ENCODE data around the gene MRAP.

Gene MRAP

DNA sequence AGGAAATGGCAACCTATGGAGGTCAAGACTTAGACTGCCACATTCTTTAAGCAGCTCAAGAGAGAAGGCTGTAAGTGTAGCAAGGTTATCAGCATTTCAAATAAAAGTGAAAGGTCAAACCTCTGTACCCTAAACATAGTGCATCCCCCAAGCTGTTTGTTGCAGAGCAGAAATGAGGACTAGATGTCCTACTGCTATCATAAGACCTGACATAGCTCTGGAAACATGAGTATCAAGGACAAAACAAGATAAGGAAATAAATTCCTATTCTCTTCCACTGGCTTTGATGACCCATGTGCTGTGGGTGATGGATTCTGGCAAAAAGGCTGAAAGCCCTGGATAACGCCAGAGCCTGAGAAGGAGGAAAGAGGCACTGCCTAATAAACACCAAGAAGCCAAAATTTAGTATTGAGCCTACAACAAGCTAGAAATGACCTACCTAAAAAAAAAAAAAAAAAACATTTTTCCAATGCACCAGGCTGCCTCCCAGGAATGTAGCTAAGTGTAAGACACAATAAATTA is 58.3 kb downstream of the MRAP start:
- TF ChIP-seq MYC (IDR thresholded peaks at IDR 0.05; ENCODE audit: low read depth, low read length) (no peak), POLR2A (IDR thresholded peaks at IDR 0.05; ENCODE audit: extremely low read depth, insufficient read length) (no peak)
- TF ChIP-seq, protein P1, sequence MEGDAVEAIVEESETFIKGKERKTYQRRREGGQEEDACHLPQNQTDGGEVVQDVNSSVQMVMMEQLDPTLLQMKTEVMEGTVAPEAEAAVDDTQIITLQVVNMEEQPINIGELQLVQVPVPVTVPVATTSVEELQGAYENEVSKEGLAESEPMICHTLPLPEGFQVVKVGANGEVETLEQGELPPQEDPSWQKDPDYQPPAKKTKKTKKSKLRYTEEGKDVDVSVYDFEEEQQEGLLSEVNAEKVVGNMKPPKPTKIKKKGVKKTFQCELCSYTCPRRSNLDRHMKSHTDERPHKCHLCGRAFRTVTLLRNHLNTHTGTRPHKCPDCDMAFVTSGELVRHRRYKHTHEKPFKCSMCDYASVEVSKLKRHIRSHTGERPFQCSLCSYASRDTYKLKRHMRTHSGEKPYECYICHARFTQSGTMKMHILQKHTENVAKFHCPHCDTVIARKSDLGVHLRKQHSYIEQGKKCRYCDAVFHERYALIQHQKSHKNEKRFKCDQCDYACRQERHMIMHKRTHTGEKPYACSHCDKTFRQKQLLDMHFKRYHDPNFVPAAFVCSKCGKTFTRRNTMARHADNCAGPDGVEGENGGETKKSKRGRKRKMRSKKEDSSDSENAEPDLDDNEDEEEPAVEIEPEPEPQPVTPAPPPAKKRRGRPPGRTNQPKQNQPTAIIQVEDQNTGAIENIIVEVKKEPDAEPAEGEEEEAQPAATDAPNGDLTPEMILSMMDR (IDR thresholded peaks at IDR 0.05; ENCODE audit: low read depth, low read length): no peak
- TF ChIP-seq, protein P2, sequence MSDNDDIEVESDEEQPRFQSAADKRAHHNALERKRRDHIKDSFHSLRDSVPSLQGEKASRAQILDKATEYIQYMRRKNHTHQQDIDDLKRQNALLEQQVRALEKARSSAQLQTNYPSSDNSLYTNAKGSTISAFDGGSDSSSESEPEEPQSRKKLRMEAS (IDR thresholded peaks at IDR 0.05; ENCODE audit: low read depth, low read length): no peak
- DNase-seq (ENCODE audit: low read depth): no peak
- H3K4me3 ChIP-seq (ENCODE audit: low read depth, low read length): no peak overlapping the region

DNA sequence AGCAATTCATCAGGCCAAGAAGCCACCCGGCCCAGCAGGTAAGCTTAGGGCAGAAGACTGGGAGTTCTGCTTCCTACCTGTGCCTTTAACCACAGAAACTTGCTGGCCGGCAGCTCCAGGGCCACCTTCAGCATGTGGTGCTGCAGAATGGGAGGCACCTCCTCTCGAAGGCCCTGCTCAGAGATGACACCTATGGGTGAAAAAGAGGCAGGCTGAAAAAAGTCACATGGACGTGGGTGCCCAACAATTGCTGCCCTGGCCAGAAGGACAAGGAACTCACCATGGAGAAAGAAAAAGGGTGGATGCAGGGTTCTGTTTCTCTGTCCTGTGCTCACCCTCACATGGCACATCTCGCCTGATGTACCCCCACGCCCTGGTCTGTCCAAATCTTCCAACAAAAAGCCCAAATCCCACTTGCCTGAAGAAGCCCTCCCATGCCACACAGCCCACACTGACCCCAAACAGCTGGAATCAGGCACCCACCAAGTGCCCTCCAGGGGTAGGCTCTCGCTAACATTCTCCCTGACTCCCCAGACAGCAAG is 61.1 kb downstream of the MRAP start:
- peak; percentile 12 for DNase-seq (ENCODE audit: low read depth)
- TF ChIP-seq POLR2A (IDR thresholded peaks at IDR 0.05; ENCODE audit: extremely low read depth, insufficient read length): no peak
- TF ChIP-seq, protein P2 (IDR thresholded peaks at IDR 0.05; ENCODE audit: low read depth, low read length): peak; percentile 14; the same call in 1 of the 2 replicates
- TF ChIP-seq, protein P1 (IDR thresholded peaks at IDR 0.05; ENCODE audit: low read depth, low read length): peak; percentile 10

DNA sequence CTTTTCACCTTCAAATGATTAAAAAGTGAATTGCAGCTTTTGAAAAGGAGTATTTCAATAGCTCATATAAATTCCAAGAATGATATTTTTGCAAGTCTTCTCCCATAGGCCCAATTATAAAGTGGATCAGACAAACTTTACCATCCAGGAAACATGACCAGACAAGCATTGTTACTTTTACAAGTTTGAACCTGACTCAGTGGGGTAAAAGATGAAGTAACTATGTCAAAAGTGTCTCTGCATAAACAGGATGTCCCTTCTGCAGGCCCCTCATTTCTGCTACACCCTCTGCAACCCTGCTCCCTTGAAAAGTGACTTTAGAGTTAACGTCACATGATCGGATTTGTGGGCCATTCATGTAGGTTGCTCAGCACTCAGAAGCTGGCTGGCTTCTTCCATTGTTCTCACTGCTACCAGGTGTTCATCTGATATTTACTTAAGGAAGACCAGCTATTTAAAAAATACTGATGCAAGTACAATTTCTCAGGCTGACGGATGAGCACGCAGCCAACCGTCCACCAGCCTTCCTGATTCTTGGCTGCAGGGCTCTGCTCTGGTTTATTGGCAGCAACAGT is 61.8 kb downstream of the MRAP start:
- TF ChIP-seq, protein P2 (IDR thresholded peaks at IDR 0.05; ENCODE audit: low read depth, low read length): no peak
- TF ChIP-seq, protein P1 (IDR thresholded peaks at IDR 0.05; ENCODE audit: low read depth, low read length): no peak
- TF ChIP-seq MYC (IDR thresholded peaks at IDR 0.05; ENCODE audit: low read depth, low read length) (no peak), POLR2A (IDR thresholded peaks at IDR 0.05; ENCODE audit: extremely low read depth, insufficient read length) (no peak)
- DNase-seq (ENCODE audit: low read depth): no peak

More for the DNA sequence above, 61.1 kb downstream of the MRAP start:
- no peak overlapping the region for H3K4me3 ChIP-seq (ENCODE audit: low read depth, low read length)

More for the DNA sequence above, 61.8 kb downstream of the MRAP start:
- no peak overlapping the region for H3K4me3 ChIP-seq (ENCODE audit: low read depth, low read length)

All from NB4 (cell line).